Osteoblast (primary cell): ENCODE data around the gene SRSF3. TPM values are rescaled to one million over a fixed set of nuclear protein-coding genes. Genes with fewer than 3 reads are reported as not detected.
"Not testable (repeated sequence)": the region's sequence is repeated elsewhere in the genome, so short reads cannot be mapped to it uniquely, and the experiment has no call there.

Experiments used
- DNase-seq: peaks from one replicate; pipeline ENCODE4 v3.0.0; 2011; ENCODE audit warnings: low spot score, mixed read lengths; ENCODE audit not compliant: insufficient read length; ENCODE audit errors: missing footprints
- H2AFZ ChIP-seq: 2 replicates; pipeline ENCODE4 v1.6.0; 2011; ENCODE audit warnings: mild to moderate bottlenecking, low read length
- H3K27ac ChIP-seq: 2 replicates; pipeline ENCODE4 v1.5.1; 2011; ENCODE audit warnings: mild to moderate bottlenecking, low read depth, low read length, moderate library complexity
- H3K27me3 ChIP-seq: 2 replicates; pipeline ENCODE4 v1.6.0; 2012; ENCODE audit warnings: mild to moderate bottlenecking, control low read depth, inconsistent platforms, low read length, moderate library complexity; ENCODE audit not compliant: insufficient read depth
- H3K36me3 ChIP-seq: 2 replicates; pipeline ENCODE4 v1.5.1; 2011; ENCODE audit warnings: mild to moderate bottlenecking, low read length, control low read depth, moderate library complexity; ENCODE audit not compliant: insufficient read depth
- H3K4me1 ChIP-seq: 2 replicates; pipeline ENCODE4 v1.5.1; 2011; ENCODE audit warnings: mild to moderate bottlenecking, low read length, control low read depth, moderate library complexity; ENCODE audit not compliant: insufficient read depth
- H3K4me2 ChIP-seq: 2 replicates; pipeline ENCODE4 v1.6.0; 2011; ENCODE audit warnings: mild to moderate bottlenecking, low read length; ENCODE audit not compliant: insufficient read depth
- H3K4me3 ChIP-seq: fragments of 200-600 bp; sonication (generic); 3 replicates; pipeline ENCODE4 v1.5.1; 2012; ENCODE audit warnings: mild to moderate bottlenecking, low read length, inconsistent platforms; ENCODE audit not compliant: insufficient read depth
- H3K79me2 ChIP-seq: 2 replicates; pipeline ENCODE4 v1.6.0; 2012; ENCODE audit warnings: mild to moderate bottlenecking, low read length, control low read depth, inconsistent platforms; ENCODE audit not compliant: insufficient read depth
- H3K9me3 ChIP-seq: 2 replicates; pipeline ENCODE4 v1.5.1; 2011; ENCODE audit warnings: low read depth, low read length, control low read depth
- H4K20me1 ChIP-seq: 2 replicates; pipeline ENCODE4 v1.6.0; 2012; ENCODE audit warnings: mild to moderate bottlenecking, low read length, control low read depth; ENCODE audit not compliant: insufficient read depth
- CTCF ChIP-seq: IDR thresholded peaks from 2 replicates; pipeline ENCODE4 v1.5.1; 2011; ENCODE audit warnings: mild to moderate bottlenecking, low read depth, low read length, moderate library complexity; ENCODE audit errors: extremely low read depth
- total RNA-seq: library from RNA; depleted of rRNA; stranded (reverse); fragments of >200 nt; gene quantifications from 2 replicates; pipeline ENCODE4 v1.2.3, GENCODE V29; 2012

The SRSF3 gene
- total RNA-seq, 1 donor = 289 TPM

- Histone ChIP-seq H3K9me3 (no peaks in the 10 kb centered on the region), H3K27ac (peak overlapping the region; percentile 55), H3K36me3 (peaks cover 98% of the 10 kb centered on the region), H4K20me1 (peaks cover 91% of the 10 kb centered on the region), H3K79me2 (peaks cover 70% of the 10 kb centered on the region), H3K4me1 (peaks cover 61% of the 10 kb centered on the region), H3K27me3 (no peaks in the 10 kb centered on the region), H3K4me2 (peak overlapping the region; percentile 7), H2AFZ (no peak overlapping the region), H3K4me3 (no peak overlapping the region)
- no peak for DNase-seq
- TF ChIP-seq CTCF = no peak
Observed at GRCh38 chr6:36604090-36605060, 10.2 kb downstream of the SRSF3 start.

- no peak for DNase-seq
- Histone ChIP-seq H4K20me1 (peaks cover 85% of the 10 kb centered on the region), H2AFZ (no peak overlapping the region), H3K9me3 (no peaks in the 10 kb centered on the region), H3K27ac (peak overlapping the region; percentile 55), H3K27me3 (no peaks in the 10 kb centered on the region), H3K4me3 (no peak overlapping the region), H3K79me2 (peaks cover 63% of the 10 kb centered on the region), H3K4me1 (peaks cover 53% of the 10 kb centered on the region), H3K4me2 (no peak overlapping the region), H3K36me3 (peaks cover 93% of the 10 kb centered on the region)
- no peak for TF ChIP-seq CTCF
Observed at GRCh38 chr6:36605143-36605542, 11.0 kb downstream of the SRSF3 start.

GRCh38 chr6:36605560-36606391 is 11.6 kb downstream of the SRSF3 start:
- TF ChIP-seq CTCF = peak; percentile 37
- H3K4me3 ChIP-seq = no peak overlapping the region
- H3K36me3 ChIP-seq = peaks cover 88% of the 10 kb centered on the region
- H3K9me3 ChIP-seq = no peaks in the 10 kb centered on the region
- H4K20me1 ChIP-seq = peaks cover 85% of the 10 kb centered on the region
- H3K4me2 ChIP-seq = no peak overlapping the region
- H3K4me1 ChIP-seq = peaks cover 47% of the 10 kb centered on the region
- H3K27ac ChIP-seq = peak overlapping the region; percentile 55
- H3K79me2 ChIP-seq = peaks cover 56% of the 10 kb centered on the region
- no peak overlapping the region for H2AFZ ChIP-seq
- H3K27me3 ChIP-seq = no peaks in the 10 kb centered on the region
- peak; percentile 23 for DNase-seq

GRCh38 chr6:36607305-36607682 is 13.1 kb downstream of the SRSF3 start:
- peaks cover 41% of the 10 kb centered on the region for H3K79me2 ChIP-seq

More at GRCh38 chr6:36607305-36607682, 13.1 kb downstream of the SRSF3 start:
- not testable (repeated sequence) for H3K9me3 ChIP-seq, H3K27me3 ChIP-seq, H3K4me3 ChIP-seq, H2AFZ ChIP-seq, DNase-seq, H3K4me2 ChIP-seq
- peaks cover 77% of the 10 kb centered on the region for H4K20me1 ChIP-seq
- peaks cover 86% of the 10 kb centered on the region for H3K36me3 ChIP-seq
- peak overlapping the region; percentile 55 for H3K27ac ChIP-seq
- H3K4me1 ChIP-seq = peaks cover 37% of the 10 kb centered on the region
